HCT116 (cell line): Measurements from ENCODE around the gene MYEOV. TPM values are rescaled to one million over a fixed set of nuclear protein-coding genes. Genes with fewer than 3 reads are reported as not detected.

Source experiments
- ATAC-seq: fragments of 200-7000 bp; cut with Tn5 transposase; 2 replicates; pipeline ENCODE4 v1.9.1; 2020; ENCODE audit warnings: mild to moderate bottlenecking, moderate library complexity
- BruUV-seq: library from RNA; stranded (reverse); fragments of 400-500 nt; replicated peaks from 2 replicates; lab custom pipeline; 2021; lab: Mats Ljungman, UMichigan
- CTCF ChIA-PET: fragments of 300-600 bp; sonication (Branson Sonifier 250); formaldehyde crosslinking; loops from one replicate; lab custom pipeline; 2021; ENCODE audit warnings: antibody characterized with exemption; lab: Charles Lee
- POLR2A ChIA-PET: fragments of 300-600, 350-600 bp; sonication (Branson Sonifier 250); formaldehyde crosslinking; loops from one replicate; lab custom pipeline; 2021; ENCODE audit warnings: antibody characterized with exemption; lab: Charles Lee
- RAD21 ChIA-PET, 2 experiments: fragments of 300-600 bp; sonication (Branson Sonifier 250); formaldehyde crosslinking; loops; one replicate each; lab custom pipeline; 2023; ENCODE audit warnings: low total read pairs in 2 of 2; ENCODE audit not compliant: uncharacterized antibody in 2 of 2, unreplicated experiment in 2 of 2, low non-redundant PET in 1 of 2; lab: Charles Lee
- DNase-seq: peaks from one replicate; pipeline ENCODE4 v3.0.0-alpha.2; 2010; ENCODE audit warnings: low read depth, low spot score
- H2AFZ ChIP-seq: fragments of 200-600 bp; shearing (Covaris generic), sonication (generic); 2 replicates; pipeline ENCODE4 v1.6.1; 2017; ENCODE audit warnings: low read depth, mixed run types, mixed read lengths, antibody characterized with exemption, low read length; ENCODE audit not compliant: poor library complexity, severe bottlenecking
- H3K27ac ChIP-seq: 2 replicates; pipeline ENCODE4 v1.5.1; 2012; ENCODE audit warnings: low read depth, low read length
- H3K27me3 ChIP-seq: fragments of 200-600 bp; sonication (generic); 2 replicates; pipeline ENCODE4 v1.6.1; 2016; ENCODE audit warnings: mixed run types, low read length, mixed read lengths; ENCODE audit not compliant: insufficient read depth
- H3K36me3 ChIP-seq, 2 experiments: fragments of 200-500 bp in 1 of 2; fragments of 200-600 bp in 1 of 2; sonication (Bioruptor generic) in 1 of 2; sonication (generic) in 1 of 2; 2 replicates each; pipeline versions ENCODE4 v1.5.1 to v1.6.1; 2014 to 2016; ENCODE audit warnings: low read length in 2 of 2, inconsistent platforms in 1 of 2, mixed read lengths in 1 of 2, mixed run types in 1 of 2; ENCODE audit not compliant: insufficient read depth in 2 of 2, control insufficient read depth in 1 of 2
- H3K4me1 ChIP-seq, 2 experiments: fragments of 200-600 bp in 1 of 2; sonication (generic) in 1 of 2; 2 replicates each; pipeline versions ENCODE4 v1.5.1 to v1.6.1; 2012 to 2017; ENCODE audit warnings: low read length in 2 of 2, inconsistent platforms in 1 of 2, mild to moderate bottlenecking in 1 of 2, mixed read lengths in 1 of 2, mixed run types in 1 of 2, moderate library complexity in 1 of 2; ENCODE audit not compliant: insufficient read depth in 2 of 2, control insufficient read depth in 1 of 2
- H3K4me2 ChIP-seq: fragments of 200-600 bp; sonication (generic); 2 replicates; pipeline ENCODE4 v1.6.1; 2017; ENCODE audit warnings: mixed run types, low read length, mixed read lengths
- H3K4me3 ChIP-seq, 2 experiments: fragments of 200-600 bp in 1 of 2; sonication (generic) in 1 of 2; replicated peaks in 1 of 2; 2 replicates each; pipeline ENCODE4 v1.5.1; 2011 to 2016; ENCODE audit warnings: low read length in 2 of 2, control low read depth in 1 of 2, low read depth in 1 of 2, mild to moderate bottlenecking in 1 of 2, mixed read lengths in 1 of 2, mixed run types in 1 of 2
- H3K79me2 ChIP-seq: fragments of 200-600 bp; sonication (generic); 2 replicates; pipeline ENCODE4 v1.6.1; 2017; ENCODE audit warnings: mild to moderate bottlenecking, mixed run types, low read length, moderate library complexity, mixed read lengths; ENCODE audit not compliant: insufficient read depth
- H3K9ac ChIP-seq: fragments of 200-600 bp; sonication (generic); 2 replicates; pipeline ENCODE4 v1.6.1; 2016; ENCODE audit warnings: low read length, mixed read lengths
- H3K9me2 ChIP-seq: fragments of 200-600 bp; sonication (generic), shearing (Covaris generic); 2 replicates; pipeline ENCODE4 v1.6.1; 2017; ENCODE audit warnings: mixed run types, mild to moderate bottlenecking, moderate library complexity; ENCODE audit not compliant: insufficient read depth
- H3K9me3 ChIP-seq, 2 experiments: fragments of 200-500 bp in 1 of 2; fragments of 200-600 bp in 1 of 2; sonication (Bioruptor generic) in 1 of 2; sonication (generic) in 1 of 2; 2 replicates each; pipeline ENCODE4 v1.6.1; 2014 to 2017; ENCODE audit warnings: low read length in 2 of 2, mixed read lengths in 2 of 2, inconsistent platforms in 1 of 2, low read depth in 1 of 2, mild to moderate bottlenecking in 1 of 2, mixed run types in 1 of 2, moderate library complexity in 1 of 2; ENCODE audit not compliant: control insufficient read depth in 1 of 2, insufficient read depth in 1 of 2
- H4K20me1 ChIP-seq: fragments of 200-600 bp; sonication (generic), shearing (Covaris generic); 2 replicates; pipeline ENCODE4 v1.6.1; 2017; ENCODE audit warnings: mixed run types, mild to moderate bottlenecking, moderate library complexity; ENCODE audit not compliant: insufficient read depth
- CBX3 ChIP-seq: IDR thresholded peaks from 2 replicates; pipeline ENCODE4 v1.6.1; 2012; ENCODE audit warnings: low read depth
- CEBPB ChIP-seq: IDR thresholded peaks from 2 replicates; pipeline ENCODE4 v1.6.1; 2012; ENCODE audit warnings: low read depth
- EGR1 ChIP-seq: IDR thresholded peaks from 2 replicates; pipeline ENCODE4 v1.6.1; 2012; ENCODE audit warnings: low read depth
- ELF1 ChIP-seq: IDR thresholded peaks from 2 replicates; pipeline ENCODE4 v1.6.1; 2012; ENCODE audit warnings: low read depth, borderline replicate concordance
- EZH2 ChIP-seq: fragments of 200-600 bp; sonication (generic); IDR thresholded peaks from 2 replicates; pipeline ENCODE4 v1.6.1; 2017; ENCODE audit warnings: antibody characterized with exemption, mixed run types
- POLR2A ChIP-seq: IDR thresholded peaks from 2 replicates; pipeline ENCODE4 v1.7.0; 2011; ENCODE audit warnings: borderline replicate concordance; ENCODE audit not compliant: insufficient read depth, insufficient read length; ENCODE audit errors: extremely low read depth
- SIN3A ChIP-seq: IDR thresholded peaks from 2 replicates; pipeline ENCODE4 v1.6.1; 2012; ENCODE audit warnings: low read depth
- SP1 ChIP-seq: IDR thresholded peaks from 2 replicates; pipeline ENCODE4 v1.6.1; 2012; ENCODE audit warnings: low read depth
- ZNF274 ChIP-seq: fragments of 200-500 bp; sonication (Bioruptor generic); IDR thresholded peaks from 2 replicates; pipeline ENCODE4 v1.6.1; 2014; ENCODE audit warnings: mild to moderate bottlenecking, low read depth, low read length, inconsistent platforms
- intact Hi-C: fragments of 100-400 bp; cut with micrococcal nuclease; formaldehyde crosslinking; loops from 2 replicates; pipeline ENCODE4 v1.10.0; 2022
- total RNA-seq: library from RNA; stranded (reverse); gene quantifications from one replicate; pipeline ENCODE4 v1.2.1, GENCODE V29; 2021; ENCODE audit not compliant: unreplicated experiment
- TF ChIP-seq, protein P1 (sequence below): IDR thresholded peaks from 2 replicates; pipeline ENCODE4 v1.6.1; 2012; ENCODE audit warnings: low read depth
- TF ChIP-seq, protein P2 (sequence below), 3 experiments: fragments of 200-600 bp in 1 of 3; sonication (generic) in 1 of 3; IDR thresholded peaks in 2 of 3; conservative IDR thresholded peaks in 1 of 3; 2 replicates each; pipeline ENCODE4 v1.5.1; 2012 to 2017; ENCODE audit warnings: low read depth in 2 of 3, low read length in 2 of 3, antibody characterized with exemption in 1 of 3, borderline replicate concordance in 1 of 3, control low read depth in 1 of 3, mild to moderate bottlenecking in 1 of 3, mixed read lengths in 1 of 3, mixed run types in 1 of 3, moderate library complexity in 1 of 3; ENCODE audit not compliant: insufficient read depth in 1 of 3
- TF ChIP-seq, protein P3 (sequence below): IDR thresholded peaks from 2 replicates; pipeline ENCODE4 v1.6.1; 2012

MYEOV gene
- total RNA-seq, 1 experiment from 2014 or later = 135 TPM

DNA sequence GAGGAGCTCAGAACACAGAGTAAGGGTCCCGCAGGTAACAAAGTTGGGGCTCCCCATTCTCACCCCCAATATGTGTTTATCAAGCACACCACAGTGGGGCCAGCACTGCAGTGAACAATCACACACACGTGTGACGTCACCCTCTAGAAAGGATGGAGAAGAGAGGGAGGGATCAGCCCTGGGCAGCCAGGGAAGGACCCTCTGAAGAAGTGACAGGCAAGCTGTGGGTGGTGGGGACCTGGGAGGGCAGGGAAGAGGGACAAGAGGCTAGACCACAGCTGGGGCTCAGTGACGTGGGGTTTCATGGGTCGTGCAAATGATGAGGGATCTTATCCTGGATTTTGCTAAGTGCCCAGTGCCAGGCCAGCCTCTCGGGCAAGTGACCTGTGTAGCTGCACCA, 28.7 kb upstream of the MYEOV start (continued):
- TF ChIP-seq, protein P1, sequence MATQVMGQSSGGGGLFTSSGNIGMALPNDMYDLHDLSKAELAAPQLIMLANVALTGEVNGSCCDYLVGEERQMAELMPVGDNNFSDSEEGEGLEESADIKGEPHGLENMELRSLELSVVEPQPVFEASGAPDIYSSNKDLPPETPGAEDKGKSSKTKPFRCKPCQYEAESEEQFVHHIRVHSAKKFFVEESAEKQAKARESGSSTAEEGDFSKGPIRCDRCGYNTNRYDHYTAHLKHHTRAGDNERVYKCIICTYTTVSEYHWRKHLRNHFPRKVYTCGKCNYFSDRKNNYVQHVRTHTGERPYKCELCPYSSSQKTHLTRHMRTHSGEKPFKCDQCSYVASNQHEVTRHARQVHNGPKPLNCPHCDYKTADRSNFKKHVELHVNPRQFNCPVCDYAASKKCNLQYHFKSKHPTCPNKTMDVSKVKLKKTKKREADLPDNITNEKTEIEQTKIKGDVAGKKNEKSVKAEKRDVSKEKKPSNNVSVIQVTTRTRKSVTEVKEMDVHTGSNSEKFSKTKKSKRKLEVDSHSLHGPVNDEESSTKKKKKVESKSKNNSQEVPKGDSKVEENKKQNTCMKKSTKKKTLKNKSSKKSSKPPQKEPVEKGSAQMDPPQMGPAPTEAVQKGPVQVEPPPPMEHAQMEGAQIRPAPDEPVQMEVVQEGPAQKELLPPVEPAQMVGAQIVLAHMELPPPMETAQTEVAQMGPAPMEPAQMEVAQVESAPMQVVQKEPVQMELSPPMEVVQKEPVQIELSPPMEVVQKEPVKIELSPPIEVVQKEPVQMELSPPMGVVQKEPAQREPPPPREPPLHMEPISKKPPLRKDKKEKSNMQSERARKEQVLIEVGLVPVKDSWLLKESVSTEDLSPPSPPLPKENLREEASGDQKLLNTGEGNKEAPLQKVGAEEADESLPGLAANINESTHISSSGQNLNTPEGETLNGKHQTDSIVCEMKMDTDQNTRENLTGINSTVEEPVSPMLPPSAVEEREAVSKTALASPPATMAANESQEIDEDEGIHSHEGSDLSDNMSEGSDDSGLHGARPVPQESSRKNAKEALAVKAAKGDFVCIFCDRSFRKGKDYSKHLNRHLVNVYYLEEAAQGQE = no peak
- TF ChIP-seq CBX3 = no peak
- TF ChIP-seq, all 23 proteins: peak for 0

DNA sequence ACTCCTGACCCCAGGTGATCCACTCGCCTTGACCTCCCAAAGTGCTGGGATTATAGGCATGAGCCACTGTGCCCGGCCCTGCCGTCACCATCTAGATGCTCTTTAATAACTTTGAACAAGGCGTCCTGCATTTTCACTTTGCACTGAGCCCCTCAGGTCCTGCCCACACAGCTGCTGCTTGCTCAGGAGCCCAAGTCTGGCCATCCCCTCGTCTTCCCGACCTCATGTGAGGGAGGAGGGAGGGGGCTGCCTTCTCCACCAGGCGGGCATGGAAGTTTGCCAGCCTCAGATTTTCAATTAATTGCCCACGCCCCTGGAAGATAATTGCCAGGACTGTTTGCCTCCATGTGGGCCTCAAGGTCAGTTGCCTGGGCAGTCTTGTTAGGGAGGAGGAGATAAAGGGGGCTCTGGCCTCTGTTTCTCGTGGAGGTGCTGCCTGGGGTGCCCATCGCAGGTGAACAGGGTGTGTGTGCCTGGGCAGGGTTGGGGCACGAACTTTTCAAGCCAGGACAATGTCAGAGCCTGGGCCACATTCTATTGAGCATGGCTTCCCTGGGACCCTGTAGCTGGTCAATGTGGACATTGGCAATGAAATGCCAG, 27.9 kb upstream of the MYEOV start:
- no peak for DNase-seq
- no peaks in the 10 kb centered on the region for H3K4me1 ChIP-seq
- no peaks in the 10 kb centered on the region for H3K36me3 ChIP-seq
- no peak overlapping the region for H3K9ac ChIP-seq
- ChIA-PET RAD21 (no interaction called here), POLR2A (no interaction called here), CTCF (no interaction called here)
- H4K20me1 ChIP-seq = no peaks in the 10 kb centered on the region
- ATAC-seq = no peak
- no peaks in the 10 kb centered on the region for H3K9me2 ChIP-seq
- H2AFZ ChIP-seq = no peak overlapping the region
- no peak for TF ChIP-seq EGR1
- intact Hi-C loops = no loop called here
- no peak overlapping the region for H3K4me2 ChIP-seq
- no peaks in the 10 kb centered on the region for H3K9me3 ChIP-seq
- no peak overlapping the region for H3K4me3 ChIP-seq
- H3K27ac ChIP-seq = no peak overlapping the region
- H3K79me2 ChIP-seq = no peaks in the 10 kb centered on the region
- BruUV-seq = no TSS peak
- H3K27me3 ChIP-seq = no peaks in the 10 kb centered on the region

DNA sequence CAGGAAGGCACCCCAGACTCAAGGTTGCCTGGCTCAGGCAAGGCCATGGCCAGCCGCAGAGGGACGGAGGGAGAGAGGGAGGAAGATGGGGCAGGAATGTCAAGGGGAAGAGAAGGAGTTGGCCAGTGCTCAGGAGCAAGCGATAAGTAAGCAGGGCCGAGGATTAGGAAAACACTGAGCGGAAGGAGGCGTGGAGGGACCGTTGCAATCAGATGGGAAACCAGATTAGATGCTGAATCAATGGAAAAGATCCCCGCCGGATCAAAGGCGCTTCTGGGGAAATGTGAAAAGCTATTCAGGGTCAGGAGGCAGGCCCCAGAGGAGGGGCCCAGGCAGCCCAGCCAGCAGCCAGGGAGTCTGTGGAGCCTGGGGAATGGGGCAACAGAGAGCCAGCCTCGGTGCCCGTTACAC, 26.6 kb upstream of the MYEOV start:
- no peaks in the 10 kb centered on the region for H3K36me3 ChIP-seq
- H2AFZ ChIP-seq = no peak overlapping the region
- no peaks in the 10 kb centered on the region for H3K4me1 ChIP-seq
- ChIA-PET POLR2A (no interaction called here), RAD21 (no interaction called here), CTCF (no interaction called here)
- no peaks in the 10 kb centered on the region for H3K9me3 ChIP-seq
- intact Hi-C loops = no loop called here
- no peaks in the 10 kb centered on the region for H3K9me2 ChIP-seq
- no peak overlapping the region for H3K9ac ChIP-seq
- DNase-seq (no peak), ATAC-seq (no peak)
- TF ChIP-seq SIN3A (no peak), POLR2A (no peak), ELF1 (no peak), ZNF274 (no peak), CEBPB (no peak), SP1 (no peak), EZH2 (no peak)
- TF ChIP-seq, protein P2, sequence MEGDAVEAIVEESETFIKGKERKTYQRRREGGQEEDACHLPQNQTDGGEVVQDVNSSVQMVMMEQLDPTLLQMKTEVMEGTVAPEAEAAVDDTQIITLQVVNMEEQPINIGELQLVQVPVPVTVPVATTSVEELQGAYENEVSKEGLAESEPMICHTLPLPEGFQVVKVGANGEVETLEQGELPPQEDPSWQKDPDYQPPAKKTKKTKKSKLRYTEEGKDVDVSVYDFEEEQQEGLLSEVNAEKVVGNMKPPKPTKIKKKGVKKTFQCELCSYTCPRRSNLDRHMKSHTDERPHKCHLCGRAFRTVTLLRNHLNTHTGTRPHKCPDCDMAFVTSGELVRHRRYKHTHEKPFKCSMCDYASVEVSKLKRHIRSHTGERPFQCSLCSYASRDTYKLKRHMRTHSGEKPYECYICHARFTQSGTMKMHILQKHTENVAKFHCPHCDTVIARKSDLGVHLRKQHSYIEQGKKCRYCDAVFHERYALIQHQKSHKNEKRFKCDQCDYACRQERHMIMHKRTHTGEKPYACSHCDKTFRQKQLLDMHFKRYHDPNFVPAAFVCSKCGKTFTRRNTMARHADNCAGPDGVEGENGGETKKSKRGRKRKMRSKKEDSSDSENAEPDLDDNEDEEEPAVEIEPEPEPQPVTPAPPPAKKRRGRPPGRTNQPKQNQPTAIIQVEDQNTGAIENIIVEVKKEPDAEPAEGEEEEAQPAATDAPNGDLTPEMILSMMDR (IDR thresholded peaks at IDR 0.05 in 2 of 3, conservative IDR thresholded peaks at IDR 0.05 in 1 of 3; ENCODE audit: borderline replicate concordance in 1 of 3, insufficient read depth in 1 of 3, low read depth in 2 of 3, low read length in 2 of 3) = no peak
- TF ChIP-seq, protein P3, sequence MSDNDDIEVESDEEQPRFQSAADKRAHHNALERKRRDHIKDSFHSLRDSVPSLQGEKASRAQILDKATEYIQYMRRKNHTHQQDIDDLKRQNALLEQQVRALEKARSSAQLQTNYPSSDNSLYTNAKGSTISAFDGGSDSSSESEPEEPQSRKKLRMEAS = no peak
- H3K27me3 ChIP-seq = no peaks in the 10 kb centered on the region
- H3K4me3 ChIP-seq = no peak overlapping the region
- BruUV-seq = no TSS peak
- no peaks in the 10 kb centered on the region for H4K20me1 ChIP-seq
- no peak overlapping the region for H3K27ac ChIP-seq
- H3K4me2 ChIP-seq = no peak overlapping the region
- no peaks in the 10 kb centered on the region for H3K79me2 ChIP-seq
